HG03095 (cell line): ENCODE data around the gene VPS25.
"Not testable (repeated sequence)": the region's sequence is repeated elsewhere in the genome, so short reads cannot be mapped to it uniquely, and the experiment has no call there.

ENCODE experiments used
- ATAC-seq: cut with Tn5 transposase; IDR thresholded peaks from one replicate; pipeline ENCODE4 v1.9.1; 2021; ENCODE audit warnings: moderate library complexity; ENCODE audit not compliant: unreplicated experiment

The VPS25 gene

GRCh38 chr17:42768006-42768405 is 5.2 kb upstream of the VPS25 start:
- not testable (repeated sequence) for ATAC-seq

- ATAC-seq: not testable (repeated sequence)
Observed at GRCh38 chr17:42769964-42770363, 3.3 kb upstream of the VPS25 start.

- no peak for ATAC-seq
Observed at GRCh38 chr17:42772945-42773289, 332 bp upstream of the VPS25 start.

GRCh38 chr17:42774066-42774745 is 957 bp downstream of the VPS25 start:
- no peak for ATAC-seq

- ATAC-seq: no peak
Observed at GRCh38 chr17:42775534-42776098, 2.4 kb downstream of the VPS25 start.

- no peak for ATAC-seq
Observed at GRCh38 chr17:42778570-42778969, 5.3 kb downstream of the VPS25 start.

- no peak for ATAC-seq
Observed at GRCh38 chr17:42779304-42779935, 6.2 kb downstream of the VPS25 start.

GRCh38 chr17:42779936-42780850 is 6.9 kb downstream of the VPS25 start, which contains the start of gene WNK4:
WNK4 (plus strand) TSS chr17:42780610; CDS start chr17:42780699, 89 bp downstream.
- no peak for ATAC-seq

- ATAC-seq: no peak
Observed at GRCh38 chr17:42780851-42781638, 7.8 kb downstream of the VPS25 start.

- ATAC-seq: no peak
Observed at GRCh38 chr17:42781639-42782165, 8.5 kb downstream of the VPS25 start.

GRCh38 chr17:42782166-42783061 is 9.2 kb downstream of the VPS25 start:
- ATAC-seq: no peak

GRCh38 chr17:42783062-42783790 is 10.0 kb downstream of the VPS25 start:
- ATAC-seq: no peak

- no peak for ATAC-seq
Observed at GRCh38 chr17:42783791-42784138, 10.5 kb downstream of the VPS25 start.

GRCh38 chr17:42784409-42784808 is 11.2 kb downstream of the VPS25 start:
- ATAC-seq: no peak

- no peak for ATAC-seq
Observed at GRCh38 chr17:42784811-42785592, 11.8 kb downstream of the VPS25 start.

GRCh38 chr17:42787266-42787665 is 14.0 kb downstream of the VPS25 start:
- no peak for ATAC-seq

GRCh38 chr17:42791948-42792347 is 18.7 kb downstream of the VPS25 start:
- ATAC-seq: no peak

- no peak for ATAC-seq
Observed at GRCh38 chr17:42792545-42792944, 19.3 kb downstream of the VPS25 start.
